Measurements from ENCODE around the gene C13orf42.
"Not testable (repeated sequence)": the region's sequence is repeated elsewhere in the genome, so short reads cannot be mapped to it uniquely, and the experiment has no call there.

The C13orf42 gene

GRCh38 chr13:51120873-51121272 is 9.8 kb upstream of the C13orf42 start:
- DNase-seq (ENCODE audit: low spot score), result peak; percentile 43

GRCh38 chr13:51118809-51119431 is 7.8 kb upstream of the C13orf42 start:
- DNase-seq (ENCODE audit: low spot score), result no peak

DNA sequence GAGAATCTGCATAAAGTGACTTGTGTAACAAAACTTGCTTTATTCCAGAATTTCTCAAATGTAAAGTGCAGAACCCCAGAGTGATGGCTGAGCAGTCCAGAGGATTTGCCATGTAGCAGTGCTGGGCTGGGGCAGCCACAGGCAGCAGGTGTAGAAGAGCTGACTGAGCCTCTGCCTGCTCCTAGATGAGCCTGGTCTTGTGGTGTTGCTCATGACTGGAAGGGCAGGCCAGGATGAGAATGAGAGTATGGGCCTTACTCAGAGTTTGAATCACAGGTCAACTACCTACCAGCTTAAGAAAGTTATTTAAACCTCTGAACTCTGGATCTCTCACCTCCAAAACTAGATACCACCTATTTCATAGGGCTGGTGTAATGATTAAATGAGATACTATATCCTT is 2.9 kb upstream of the C13orf42 start:
- no peak for DNase-seq (ENCODE audit: low spot score)

DNA sequence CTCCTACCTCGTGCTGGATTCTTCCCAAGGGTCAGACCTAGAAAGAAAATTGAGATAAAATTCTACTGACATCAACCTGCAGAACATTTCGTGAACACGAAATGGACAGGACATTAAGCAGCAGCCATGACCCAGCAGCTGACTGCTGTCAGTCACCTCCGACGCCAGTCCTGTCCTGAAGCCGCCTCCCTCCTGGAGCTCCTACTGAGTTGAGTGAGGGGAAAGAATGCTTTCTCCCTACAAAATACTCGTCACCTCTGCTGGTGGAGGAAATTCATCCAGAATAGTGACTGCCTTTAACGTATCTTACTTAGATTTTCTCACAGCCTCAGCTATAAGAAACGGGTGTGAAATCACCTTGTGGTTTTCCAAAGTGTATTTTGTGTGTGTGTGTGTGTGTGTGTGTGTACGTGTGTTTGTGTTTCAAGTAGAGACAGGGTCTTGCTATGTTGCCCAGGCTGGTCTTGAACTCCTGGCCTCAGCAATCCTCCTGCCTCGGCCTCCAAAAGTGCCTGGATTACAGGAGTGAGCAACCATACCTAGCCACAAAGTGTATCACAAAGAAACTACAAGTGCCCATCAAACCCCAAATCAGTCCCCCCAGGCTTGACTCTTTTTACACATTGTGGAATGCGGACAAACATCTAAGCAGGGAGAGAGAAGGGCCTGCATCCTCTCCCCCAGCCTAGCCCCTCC is 2.3 kb upstream of the C13orf42 start:
- DNase-seq (ENCODE audit: low spot score), result no peak

DNA sequence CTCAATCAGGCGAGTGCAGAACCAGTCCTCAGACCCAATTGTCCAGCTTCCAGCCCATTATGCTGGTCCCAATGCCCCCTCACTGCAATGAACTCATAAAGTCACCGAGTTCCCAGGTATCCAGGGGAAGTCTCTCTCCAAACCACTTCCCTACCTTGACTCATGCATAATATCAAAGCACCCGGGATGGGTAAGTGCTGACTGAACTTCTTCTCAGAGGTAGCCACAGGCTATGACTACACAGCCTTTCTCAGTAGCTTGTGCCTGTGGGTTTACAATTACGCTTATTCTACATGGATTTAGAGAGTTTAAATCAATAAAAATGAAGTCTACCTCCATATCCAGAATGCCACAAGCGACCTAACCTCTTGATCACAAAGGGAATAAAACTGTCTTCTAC is 1.7 kb upstream of the C13orf42 start:
- DNase-seq (ENCODE audit: low spot score), result no peak

GRCh38 chr13:51111997-51112396 is 923 bp upstream of the C13orf42 start:
- no peak for DNase-seq (ENCODE audit: low spot score)

DNA sequence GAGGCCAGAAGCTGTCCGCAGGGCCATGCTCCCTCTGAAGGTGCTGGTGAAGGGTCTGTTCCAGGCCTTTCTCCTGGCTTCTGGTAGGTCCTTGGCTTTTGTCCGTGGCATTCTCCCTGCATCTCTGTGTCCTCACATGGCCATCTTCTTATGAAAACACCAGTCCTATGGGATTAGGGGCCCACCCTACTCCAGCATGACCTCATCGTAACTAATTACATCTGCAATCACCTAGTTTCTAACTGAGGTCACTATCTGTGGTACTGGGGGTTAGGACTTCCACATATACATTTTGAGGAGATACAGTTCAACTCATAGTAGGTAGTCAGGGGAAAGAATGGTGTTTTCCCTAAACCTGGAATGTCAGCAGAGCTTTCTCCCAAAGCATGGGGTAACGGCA is 3.1 kb downstream of the C13orf42 start:
- no peak for DNase-seq (ENCODE audit: low spot score)

DNA sequence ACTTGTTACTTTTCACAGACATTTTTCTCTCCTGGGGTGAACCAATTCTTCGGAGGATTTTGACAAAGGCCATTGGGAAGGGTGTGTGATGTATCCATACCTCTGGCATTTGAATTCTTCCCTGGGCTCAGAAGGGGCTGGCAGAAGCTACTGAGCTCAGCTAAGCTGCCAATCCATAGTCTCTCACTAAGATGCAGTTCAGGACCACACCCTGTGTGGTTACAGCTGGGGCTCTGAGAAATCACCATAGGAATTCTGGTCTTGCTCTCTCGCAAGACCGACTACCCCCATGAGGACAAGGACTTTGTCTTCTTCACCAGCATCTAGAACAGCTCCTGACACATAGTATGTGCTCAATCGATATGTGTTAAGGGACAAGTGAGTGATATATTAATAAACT is 6.0 kb downstream of the C13orf42 start:
- DNase-seq (ENCODE audit: low spot score), result no peak

DNA sequence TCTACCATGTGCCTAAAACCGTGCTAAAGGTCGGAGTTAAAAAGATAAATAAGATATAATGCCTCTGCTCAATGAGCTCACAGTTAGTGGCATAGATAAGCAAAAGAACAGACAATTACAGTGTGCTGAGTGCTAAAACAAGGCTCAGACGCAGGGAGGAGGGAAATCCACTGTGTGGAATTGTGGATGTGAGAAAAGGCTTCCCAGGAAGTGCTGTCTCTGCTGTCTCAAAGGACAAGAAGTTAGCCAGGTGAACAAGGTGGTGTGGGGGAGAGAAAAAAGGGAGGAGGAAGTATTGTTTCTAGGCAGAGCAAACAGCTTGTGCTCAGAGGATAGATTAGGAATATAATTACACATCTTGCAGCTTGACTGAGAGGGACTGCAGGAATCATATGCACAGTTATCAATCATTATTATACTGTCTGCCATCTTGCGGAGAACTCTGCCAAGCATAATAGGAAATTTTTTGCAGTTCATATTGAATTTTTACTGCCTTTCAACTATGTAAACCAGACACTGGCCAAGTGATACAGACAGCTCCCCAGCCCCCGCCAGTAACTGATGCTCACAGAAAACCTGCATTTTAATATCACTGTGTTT is 9.3 kb downstream of the C13orf42 start:
- DNase-seq (ENCODE audit: low spot score), result no peak

- no peak for DNase-seq (ENCODE audit: low spot score)
Measured at GRCh38 chr13:51097353-51098043, 13.6 kb downstream of the C13orf42 start.

DNA sequence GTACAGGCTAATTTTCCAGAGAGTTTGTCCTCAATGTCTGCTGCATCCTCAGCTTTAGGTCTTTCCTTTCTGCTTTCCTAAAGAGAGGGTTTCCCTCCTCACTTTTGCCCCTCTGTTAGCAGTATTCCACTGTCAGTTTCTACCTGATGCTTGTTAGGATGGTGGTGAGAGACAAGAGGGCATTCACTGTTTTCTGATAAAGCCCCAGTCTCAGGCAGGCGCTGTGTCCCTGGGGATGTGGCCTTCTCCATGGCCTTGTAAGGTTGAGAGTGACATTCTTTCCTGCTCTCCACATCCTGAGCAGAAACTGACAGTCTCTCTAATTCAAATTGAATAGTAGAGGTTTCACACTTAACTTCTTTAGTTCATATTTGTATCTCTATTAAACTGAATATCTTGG is 14.9 kb downstream of the C13orf42 start:
- no peak for DNase-seq (ENCODE audit: low spot score)

DNA sequence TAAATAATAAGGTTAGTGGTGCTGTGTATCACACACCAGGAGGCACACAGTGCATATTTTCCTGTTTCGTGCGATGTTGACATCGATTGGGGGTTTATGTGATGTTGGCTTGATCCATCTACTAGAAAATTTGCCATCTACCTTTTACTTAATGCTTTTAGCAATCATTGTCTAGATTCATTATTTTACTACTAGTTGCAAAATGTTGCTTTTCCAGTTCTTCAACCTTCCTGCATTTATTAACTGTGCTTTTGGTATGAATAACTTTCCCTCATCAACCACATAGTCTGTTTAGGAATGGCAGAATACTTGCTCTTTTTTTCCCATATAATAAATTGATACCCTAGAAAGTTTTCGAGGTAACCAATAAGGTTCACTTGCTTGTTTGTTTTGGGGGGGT is 17.5 kb downstream of the C13orf42 start:
- no peak for DNase-seq (ENCODE audit: low spot score)

GRCh38 chr13:51091839-51092238 is 19.2 kb downstream of the C13orf42 start:
- DNase-seq (ENCODE audit: low spot score), result no peak

DNA sequence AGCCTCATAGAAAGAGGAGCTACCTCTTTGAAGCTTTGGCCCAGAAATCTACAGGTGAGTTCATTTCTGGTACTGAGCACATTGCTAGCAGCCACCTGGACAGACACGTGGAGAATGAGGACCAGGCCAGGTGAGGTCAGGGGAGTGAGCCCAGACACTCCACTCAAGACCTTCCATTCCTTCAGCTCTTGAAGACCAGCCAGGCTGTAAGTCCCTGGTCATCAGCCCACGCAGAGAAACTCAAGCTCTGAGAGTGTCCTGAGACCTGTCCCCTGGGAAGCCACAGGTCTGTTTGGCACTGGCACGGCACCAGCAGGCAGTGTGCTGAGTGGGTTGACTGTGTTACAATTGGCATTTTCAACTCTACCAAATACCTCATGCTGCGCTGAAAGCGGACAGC is 27.4 kb downstream of the C13orf42 start:
- DNase-seq (ENCODE audit: low spot score), result no peak

- DNase-seq (ENCODE audit: low spot score), result not testable (repeated sequence)
Measured at GRCh38 chr13:51080478-51081065, 30.5 kb downstream of the C13orf42 start.

DNA sequence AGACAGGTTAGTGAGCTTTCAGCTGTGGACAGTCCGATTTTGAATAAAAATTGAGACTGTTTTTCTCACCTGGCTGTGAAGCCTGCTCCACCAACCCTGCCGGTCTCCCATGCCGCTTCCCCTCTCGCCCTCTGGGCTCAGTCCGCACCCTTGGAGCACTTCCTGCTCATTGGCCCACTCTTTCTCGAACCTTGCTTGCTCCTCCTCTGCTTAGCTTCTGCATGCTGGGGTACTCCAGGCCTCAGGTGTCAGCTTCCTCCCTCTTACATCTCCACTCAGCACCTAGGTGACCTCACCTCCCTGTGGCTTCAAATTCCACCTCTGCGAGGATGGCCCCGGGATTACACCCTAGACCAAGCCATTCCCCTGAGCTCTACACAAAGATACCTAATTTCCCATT is 39.6 kb downstream of the C13orf42 start:
- no peak for DNase-seq (ENCODE audit: low spot score)

- DNase-seq (ENCODE audit: low spot score), result peak; percentile 76
Measured at GRCh38 chr13:51070005-51070649, 40.9 kb downstream of the C13orf42 start.

DNA sequence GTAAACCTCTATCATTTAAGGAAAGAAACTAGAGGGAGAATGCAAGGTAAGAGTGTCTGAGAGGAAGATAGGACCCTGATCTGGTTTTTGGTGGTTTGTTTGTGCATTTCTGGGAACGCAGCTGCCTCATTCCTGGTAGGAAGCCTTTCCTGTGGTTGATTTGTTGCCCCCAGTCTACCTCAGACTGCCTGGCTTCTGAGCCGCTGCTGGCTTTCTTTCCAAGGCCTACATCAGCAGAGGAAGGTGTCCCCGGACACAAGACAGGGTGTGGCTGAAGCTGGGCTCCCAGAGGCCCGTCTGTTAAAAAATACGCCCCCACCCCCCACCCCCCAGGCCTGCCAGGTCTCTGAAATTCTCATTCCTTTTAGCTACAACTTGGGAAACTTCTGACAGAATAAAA is 42.6 kb downstream of the C13orf42 start:
- DNase-seq (ENCODE audit: low spot score), result no peak

GRCh38 chr13:51067706-51068105 is 43.4 kb downstream of the C13orf42 start:
- DNase-seq (ENCODE audit: low spot score), result no peak

DNA sequence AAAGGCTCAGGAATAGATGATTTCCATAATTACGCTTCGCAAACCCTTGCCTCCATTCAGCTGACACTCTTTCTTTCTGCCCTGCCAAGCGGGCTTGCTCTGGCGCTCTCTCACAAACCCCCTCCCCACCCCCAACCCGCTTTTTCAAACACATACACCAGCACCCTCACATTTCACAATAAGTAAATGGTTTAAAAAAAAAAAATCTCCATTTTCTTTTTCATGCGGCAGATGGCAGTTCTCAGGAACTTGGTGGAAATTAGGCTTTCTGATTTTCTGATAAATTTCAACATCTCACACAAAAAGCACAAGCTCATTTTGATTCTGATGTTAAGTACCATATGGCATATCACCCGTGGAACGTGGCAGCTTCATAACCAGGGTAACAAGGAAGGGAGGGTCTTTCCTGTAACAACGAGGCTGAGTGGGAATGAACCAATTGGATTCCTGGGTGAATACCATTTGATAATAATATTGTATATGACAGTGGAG is 43.8 kb downstream of the C13orf42 start:
- no peak for DNase-seq (ENCODE audit: low spot score)

DNA sequence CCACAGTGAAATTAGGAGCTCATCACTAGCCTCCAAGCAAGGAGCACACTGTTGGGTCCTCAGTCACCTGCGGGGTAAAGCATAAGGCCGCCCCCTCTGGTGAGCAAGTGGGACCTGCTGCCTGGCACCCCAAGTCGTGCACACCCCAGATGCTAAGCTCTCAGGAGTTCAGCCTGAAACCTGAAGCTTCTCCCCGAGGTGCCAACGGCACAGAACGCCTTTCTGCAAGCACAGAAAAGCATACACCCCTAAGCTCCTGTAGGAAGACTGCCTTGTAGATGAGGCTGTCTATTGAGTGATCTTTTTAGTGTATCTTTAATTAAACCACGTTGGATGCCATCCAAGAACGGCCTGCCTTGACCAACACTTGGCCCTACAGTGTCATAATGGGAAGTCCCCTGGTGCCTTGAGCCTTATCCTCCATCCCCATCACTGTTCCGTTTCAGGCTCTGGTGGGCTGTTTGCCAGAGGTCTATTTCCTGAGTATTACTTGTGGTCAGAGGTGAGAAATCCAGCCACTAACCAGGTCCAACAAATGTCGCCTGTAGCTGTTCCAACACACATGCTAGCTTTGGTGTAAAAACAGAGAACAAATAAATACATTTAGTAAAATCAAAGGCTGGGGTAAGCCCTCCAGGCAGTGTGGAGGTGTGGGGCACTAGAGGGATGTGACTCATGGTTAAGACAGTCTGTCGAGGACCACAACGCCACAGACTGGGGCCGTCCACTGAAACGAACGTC is 44.8 kb downstream of the C13orf42 start:
- no peak for DNase-seq (ENCODE audit: low spot score)
